GM23248 (cell line): Measurements from ENCODE around the gene METTL22. TPM values are rescaled to one million over a fixed set of nuclear protein-coding genes. Genes with fewer than 3 reads are reported as not detected.

Experiments used
- DNase-seq: peaks from one replicate; pipeline ENCODE4 v3.0.0-alpha.2; 2015
- H2AFZ ChIP-seq: fragments of 200-600 bp; sonication (generic); 2 replicates; pipeline ENCODE4 v1.6.1; 2016; ENCODE audit warnings: antibody characterized with exemption
- H3F3A ChIP-seq: fragments of 200-600 bp; sonication (generic); 2 replicates; pipeline ENCODE4 v1.6.1; 2016; ENCODE audit warnings: mild to moderate bottlenecking, antibody characterized with exemption, mixed run types; ENCODE audit not compliant: insufficient read depth
- H3K27ac ChIP-seq: fragments of 200-600 bp; sonication (generic); 2 replicates; pipeline ENCODE4 v1.5.1; 2016; ENCODE audit warnings: mild to moderate bottlenecking
- H3K27me3 ChIP-seq: fragments of 200-600 bp; sonication (generic); replicated peaks from 2 replicates; pipeline ENCODE4 v1.6.1; 2016; ENCODE audit warnings: mild to moderate bottlenecking; ENCODE audit not compliant: insufficient read depth
- H3K36me3 ChIP-seq: fragments of 200-600 bp; sonication (generic); 2 replicates; pipeline ENCODE4 v1.6.1; 2016; ENCODE audit warnings: low read depth, mild to moderate bottlenecking
- H3K4me1 ChIP-seq: fragments of 200-600 bp; sonication (generic); 2 replicates; pipeline ENCODE4 v1.6.1; 2016; ENCODE audit warnings: mild to moderate bottlenecking; ENCODE audit not compliant: insufficient read depth
- H3K4me2 ChIP-seq: fragments of 200-600 bp; sonication (generic); one replicate; pipeline ENCODE4 v1.6.1; 2016; ENCODE audit warnings: mild to moderate bottlenecking; ENCODE audit not compliant: unreplicated experiment
- H3K4me3 ChIP-seq: fragments of 200-600 bp; sonication (generic); 2 replicates; pipeline ENCODE4 v1.5.1; 2016; ENCODE audit warnings: mild to moderate bottlenecking
- H3K79me2 ChIP-seq: fragments of 200-600 bp; sonication (generic); 2 replicates; pipeline ENCODE4 v1.6.1; 2016; ENCODE audit warnings: mild to moderate bottlenecking; ENCODE audit not compliant: insufficient read depth
- H3K9ac ChIP-seq: fragments of 200-600 bp; sonication (generic); 2 replicates; pipeline ENCODE4 v1.6.1; 2016; ENCODE audit warnings: mild to moderate bottlenecking
- H3K9me2 ChIP-seq: fragments of 200-600 bp; sonication (generic); 2 replicates; pipeline ENCODE4 v1.6.1; 2016; ENCODE audit warnings: mixed run types, mild to moderate bottlenecking, moderate library complexity; ENCODE audit not compliant: insufficient read depth
- H3K9me3 ChIP-seq: fragments of 200-600 bp; sonication (generic); one replicate; pipeline ENCODE4 v1.6.1; 2017; ENCODE audit warnings: low read depth
- H4K20me1 ChIP-seq: fragments of 200-600 bp; sonication (generic); 2 replicates; pipeline ENCODE4 v1.6.0; 2016; ENCODE audit not compliant: insufficient read depth
- EZH2 ChIP-seq: fragments of 200-600 bp; sonication (generic); IDR thresholded peaks from 2 replicates; pipeline ENCODE4 v1.6.1; 2018; ENCODE audit warnings: antibody characterized with exemption, mild to moderate bottlenecking; ENCODE audit not compliant: insufficient read depth, poor library complexity, severe bottlenecking
- EZH2phosphoT487 ChIP-seq: fragments of 200-600 bp; sonication (generic); IDR thresholded peaks from 2 replicates; pipeline ENCODE4 v1.6.1; 2018; ENCODE audit warnings: antibody characterized with exemption, moderate library complexity, mild to moderate bottlenecking, low read depth; ENCODE audit not compliant: insufficient read depth
- WGBS, 2 experiments: methylation state at CpG; one replicate each; pipeline ENCODE4 v1.1.6; 2015 to 2017; ENCODE audit warnings: low lambda C conversion rate in 2 of 2, low coverage in 1 of 2; ENCODE audit errors: missing lambda C conversion rate in 2 of 2; 5-methylcytosine and 5-hydroxymethylcytosine counted together
- in situ Hi-C: fragments of 300-500 bp; cut with MboI; formaldehyde crosslinking; loops from 2 replicates; pipeline ENCODE4 v1.15.0; 2020
- polyA plus RNA-seq: library from polyadenylated mRNA; unstranded; fragments of >200 nt; fragmentation: Nextera tagmentation; extraction: Ambion mirVana; gene quantifications from 2 replicates; pipeline ENCODE4 v1.2.1, GENCODE V29; 2016
- total RNA-seq: library from RNA; depleted of rRNA; stranded (reverse); fragments of >200 nt; shearing (Covaris generic); gene quantifications from 2 replicates; pipeline ENCODE4 v1.2.3, GENCODE V29; 2014

Gene METTL22
- total and polyA plus RNA-seq, 2 experiments from 2014 or later: 36.9 to 46.1 TPM

DNA sequence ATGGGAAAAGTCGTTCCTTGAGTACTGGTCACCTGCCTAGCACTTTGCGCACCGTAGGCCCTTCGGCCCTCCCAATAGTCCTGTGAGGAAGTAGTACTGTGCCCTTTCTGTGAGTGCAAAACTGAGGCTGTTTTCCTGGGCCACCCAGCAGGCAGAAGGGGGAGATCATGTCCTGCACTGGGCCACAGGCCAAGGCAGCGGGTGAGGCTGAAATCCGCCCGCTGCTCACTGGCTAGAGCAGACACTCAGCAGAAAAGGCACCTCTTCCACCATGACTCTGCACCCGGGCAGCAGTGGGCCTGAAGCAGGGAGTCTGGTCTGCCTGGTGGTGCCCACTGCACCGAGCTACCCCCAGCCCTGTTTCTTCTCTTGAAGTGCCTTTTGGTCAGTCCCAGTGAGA is 20.2 kb downstream of the METTL22 start:
- Histone ChIP-seq H3K27ac (no peak overlapping the region), H3K9me3 (no peaks in the 10 kb centered on the region), H3K79me2 (no peaks in the 10 kb centered on the region), H2AFZ (no peak overlapping the region), H3K9ac (no peak overlapping the region), H3K9me2 (no peaks in the 10 kb centered on the region), H3K36me3 (peaks cover 41% of the 10 kb centered on the region; the same call in 1 of the 2 replicates), H3K27me3 (no peaks in the 10 kb centered on the region), H3K4me3 (no peak overlapping the region), H4K20me1 (no peaks in the 10 kb centered on the region), H3K4me2 (no peak overlapping the region), H3K4me1 (no peaks in the 10 kb centered on the region), H3F3A (no peaks in the 10 kb centered on the region)
- DNase-seq: no peak
- WGBS, 2 experiments: 62 to 68% methylated on average over 9 of the region's 9 CpGs
- TF ChIP-seq EZH2phosphoT487: no peak
- TF ChIP-seq EZH2: no peak
- in situ Hi-C loops: no loop called here

DNA sequence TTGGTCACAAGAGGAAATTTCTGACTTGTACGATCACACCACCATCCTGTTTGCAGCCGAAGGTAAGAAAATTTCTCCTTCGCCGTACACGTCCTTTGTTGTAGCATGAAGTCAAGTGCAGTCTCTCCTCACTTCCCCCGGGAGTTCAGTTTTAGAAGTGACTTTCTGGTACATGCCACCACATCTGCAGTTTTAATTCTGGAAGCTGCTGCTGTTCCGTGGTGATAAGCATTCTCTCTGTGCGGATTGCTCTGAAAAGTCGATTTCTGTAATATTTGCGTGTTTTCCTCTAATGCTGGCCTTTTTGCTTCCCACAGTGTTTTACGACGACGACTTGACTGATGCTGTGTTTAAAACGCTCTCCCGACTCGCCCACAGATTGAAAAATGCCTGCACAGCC is 20.6 kb downstream of the METTL22 start:
- no peak overlapping the region for H2AFZ ChIP-seq
- no peaks in the 10 kb centered on the region for H3K9me2 ChIP-seq
- H3K9ac ChIP-seq: no peak overlapping the region
- H3K4me2 ChIP-seq: no peak overlapping the region
- no peaks in the 10 kb centered on the region for H3K9me3 ChIP-seq
- in situ Hi-C loops: no loop called here
- no peaks in the 10 kb centered on the region for H3K4me1 ChIP-seq
- H3K27ac ChIP-seq: no peak overlapping the region
- H3K4me3 ChIP-seq: no peak overlapping the region
- H3K27me3 ChIP-seq: no peaks in the 10 kb centered on the region
- H4K20me1 ChIP-seq: no peaks in the 10 kb centered on the region
- H3K36me3 ChIP-seq: peaks cover 37% of the 10 kb centered on the region; the same call in 1 of the 2 replicates
- no peak for TF ChIP-seq EZH2phosphoT487
- TF ChIP-seq EZH2: no peak
- H3K79me2 ChIP-seq: no peaks in the 10 kb centered on the region
- no peaks in the 10 kb centered on the region for H3F3A ChIP-seq
- WGBS, 2 experiments: 86% methylated on average over 16 of the region's 16 CpGs
- DNase-seq: no peak

DNA sequence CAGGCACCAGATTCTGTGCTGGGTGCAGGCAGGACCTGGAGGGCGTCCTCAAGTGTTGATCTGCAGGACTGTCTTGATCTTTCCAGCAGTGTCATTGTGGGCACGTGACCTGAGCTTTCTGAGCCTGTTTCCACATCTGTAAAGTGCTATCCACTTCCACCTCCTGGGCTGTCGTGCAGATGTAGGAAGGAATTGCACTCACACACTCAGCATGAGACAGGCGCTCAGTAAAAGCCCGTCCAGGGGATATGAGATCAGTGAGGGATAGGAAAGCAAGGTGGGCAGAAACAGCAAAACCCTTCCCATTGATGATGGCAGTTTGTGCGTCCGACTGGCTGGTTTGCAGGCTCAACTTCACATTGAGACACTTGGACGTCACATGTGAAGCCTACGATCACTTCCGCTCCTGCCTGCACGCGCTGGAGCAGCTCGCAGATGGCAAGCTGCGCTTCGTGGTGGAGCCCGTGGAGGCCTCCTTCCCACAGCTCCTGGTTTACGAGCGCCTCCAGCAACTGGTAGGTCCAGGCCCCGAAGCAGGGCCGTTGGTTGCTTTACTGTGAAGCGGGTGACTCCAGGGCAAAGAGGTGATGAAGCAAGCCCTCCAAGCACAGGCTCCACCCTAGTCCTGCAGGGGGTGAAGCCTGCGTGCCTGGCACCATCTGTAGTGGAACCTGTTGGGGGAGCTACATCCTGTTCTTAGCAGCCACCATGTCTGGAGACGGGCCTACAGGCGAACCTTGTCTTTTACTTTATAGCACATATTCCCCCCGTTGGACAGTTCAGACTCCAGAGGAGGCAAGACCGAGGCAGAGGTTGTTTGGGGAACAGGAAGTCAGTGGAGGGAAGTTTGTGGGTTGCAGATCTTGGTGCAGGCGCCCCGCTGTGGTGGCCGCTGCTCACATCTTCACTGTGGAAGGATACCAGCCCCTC is 23.0 kb downstream of the METTL22 start:
- H3F3A ChIP-seq: no peaks in the 10 kb centered on the region
- no peaks in the 10 kb centered on the region for H3K4me1 ChIP-seq
- no peaks in the 10 kb centered on the region for H3K9me3 ChIP-seq
- H3K36me3 ChIP-seq: peaks cover 33% of the 10 kb centered on the region; the same call in 1 of the 2 replicates
- TF ChIP-seq EZH2phosphoT487: no peak
- no peak for TF ChIP-seq EZH2
- no peak overlapping the region for H3K4me3 ChIP-seq
- H3K9ac ChIP-seq: no peak overlapping the region
- H3K79me2 ChIP-seq: no peaks in the 10 kb centered on the region
- H2AFZ ChIP-seq: no peak overlapping the region
- H3K9me2 ChIP-seq: no peaks in the 10 kb centered on the region
- DNase-seq: no peak
- H4K20me1 ChIP-seq: no peaks in the 10 kb centered on the region
- WGBS, 2 experiments: 86 to 88% methylated on average over 27 to 29 of the region's 29 CpGs
- no peak overlapping the region for H3K27ac ChIP-seq
- in situ Hi-C loops: no loop called here
- no peak overlapping the region for H3K4me2 ChIP-seq
- H3K27me3 ChIP-seq: no peaks in the 10 kb centered on the region

DNA sequence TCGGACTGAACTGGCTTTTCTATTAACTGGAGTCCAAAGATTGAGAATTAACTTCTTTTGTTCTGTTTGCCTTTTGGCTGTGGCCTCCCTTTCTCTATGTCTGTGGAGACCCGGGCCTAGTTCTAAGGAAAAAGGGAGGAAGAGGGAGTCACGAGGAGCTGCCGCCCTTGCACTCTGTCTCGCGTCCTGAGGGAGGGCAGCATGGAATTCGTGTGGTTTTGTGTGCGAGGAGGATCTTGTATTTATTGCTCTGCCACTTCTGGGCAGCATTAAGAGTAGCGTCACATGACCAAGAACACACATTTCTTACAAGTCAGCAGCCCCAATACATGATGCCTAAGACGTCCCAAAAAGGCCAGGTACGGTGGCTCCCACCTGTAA is 23.6 kb downstream of the METTL22 start:
- 76 to 81% methylated on average over 11 of the region's 11 CpGs for WGBS, 2 experiments
- TF ChIP-seq EZH2phosphoT487 (no peak), EZH2 (no peak)
- Histone ChIP-seq H3F3A (no peaks in the 10 kb centered on the region), H3K9ac (no peak overlapping the region), H3K9me3 (no peaks in the 10 kb centered on the region), H3K79me2 (no peaks in the 10 kb centered on the region), H3K27ac (no peak overlapping the region), H3K4me3 (no peak overlapping the region), H3K4me2 (no peak overlapping the region), H3K36me3 (peaks cover 33% of the 10 kb centered on the region; the same call in 1 of the 2 replicates), H2AFZ (no peak overlapping the region), H4K20me1 (no peaks in the 10 kb centered on the region), H3K27me3 (no peaks in the 10 kb centered on the region), H3K9me2 (no peaks in the 10 kb centered on the region), H3K4me1 (no peaks in the 10 kb centered on the region)
- DNase-seq: no peak
- in situ Hi-C loops: no loop called here
